H1 (cell line): ENCODE measurements around the gene SLC39A10. TPM values are rescaled to one million over a fixed set of nuclear protein-coding genes. Genes with fewer than 3 reads are reported as not detected.

Experiments used
- ATF2 ChIP-seq: IDR thresholded peaks from 2 replicates; pipeline ENCODE4 v1.6.1; 2012; ENCODE audit warnings: low read length, inconsistent platforms
- ATF3 ChIP-seq: IDR thresholded peaks from 2 replicates; pipeline ENCODE4 v1.6.1; 2011; ENCODE audit warnings: low read depth, mild to moderate bottlenecking, low read length; ENCODE audit not compliant: insufficient read depth
- CBX8 ChIP-seq: fragments of 300-800, 300-1000 bp; sonication (generic); IDR thresholded peaks from 2 replicates; pipeline ENCODE4 v1.7.1; 2016; ENCODE audit warnings: low read depth, low read length, borderline replicate concordance
- CHD7 ChIP-seq: fragments of 300-600 bp; sonication (generic); IDR thresholded peaks from 2 replicates; pipeline ENCODE4 v1.7.1; 2012; ENCODE audit warnings: low read length, moderate library complexity, mild to moderate bottlenecking, inconsistent platforms; ENCODE audit not compliant: insufficient replicate concordance
- JUN ChIP-seq: IDR thresholded peaks from 2 replicates; pipeline ENCODE4 v1.6.1; 2011; ENCODE audit warnings: low read depth, mild to moderate bottlenecking, improper control_type of control experiment, low read length
- KDM5A ChIP-seq: fragments of 200-600 bp; IDR thresholded peaks from 2 replicates; pipeline ENCODE4 v1.7.1; 2012; ENCODE audit warnings: mild to moderate bottlenecking, low read length, inconsistent platforms, mixed read lengths
- NRF1 ChIP-seq: IDR thresholded peaks from 2 replicates; pipeline ENCODE4 v1.6.1; 2011; ENCODE audit warnings: mild to moderate bottlenecking, low read depth, low read length, improper control_type of control experiment
- RFX5 ChIP-seq: IDR thresholded peaks from 2 replicates; pipeline ENCODE4 v1.6.1; 2011; ENCODE audit warnings: low read depth, low read length, improper control_type of control experiment, borderline replicate concordance
- SP4 ChIP-seq: IDR thresholded peaks from 2 replicates; pipeline ENCODE4 v1.6.1; 2012; ENCODE audit warnings: low read length, inconsistent platforms
- polyA plus RNA-seq, 7 experiments: library from polyadenylated mRNA; depleted of rRNA in 3 of 7; stranded (reverse) in 5 of 7; unstranded in 2 of 7; fragments of >200 nt in 5 of 7; fragments of 200-250 nt in 2 of 7; gene quantifications; 1 replicate in 5 of 7; 2 replicates in 1 of 7; 4 replicates in 1 of 7; pipeline versions ENCODE4 v1.2.1 to v1.2.3, GENCODE V29; 2011 to 2013; ENCODE audit warnings: missing spikeins in 2 of 7, mixed read lengths in 2 of 7
- total RNA-seq: library from RNA; stranded (reverse); fragmentation: NEBNext Ultra II Directional; extraction: Animal tissue kit (Norgen Biotek cat#: 25700); gene quantifications from 2 replicates; pipeline ENCODE4 v1.2.1, GENCODE V29; 2021

SLC39A10 gene
- total and polyA plus RNA-seq, 2 of the 8 experiments (the other 6 are each of a cell fraction or from before 2014, with no cell fraction given): 68.1 to 234 TPM

GRCh38 chr2:195633573-195633870 is 23.5 kb upstream of the SLC39A10 start (continued):
- TF ChIP-seq CHD7 (no peak), ATF3 (no peak), RFX5 (no peak), CBX8 (no peak), SP4 (no peak), JUN (no peak), NRF1 (no peak), KDM5A (no peak), ATF2 (no peak)
